ENCODE data around the gene TARS1. TPM values are rescaled to one million over a fixed set of nuclear protein-coding genes. Genes with fewer than 3 reads are reported as not detected.

The TARS1 gene
- total and polyA plus RNA-seq, 11 donors = 58.1 to 91.0 (median 71.9) TPM

DNA sequence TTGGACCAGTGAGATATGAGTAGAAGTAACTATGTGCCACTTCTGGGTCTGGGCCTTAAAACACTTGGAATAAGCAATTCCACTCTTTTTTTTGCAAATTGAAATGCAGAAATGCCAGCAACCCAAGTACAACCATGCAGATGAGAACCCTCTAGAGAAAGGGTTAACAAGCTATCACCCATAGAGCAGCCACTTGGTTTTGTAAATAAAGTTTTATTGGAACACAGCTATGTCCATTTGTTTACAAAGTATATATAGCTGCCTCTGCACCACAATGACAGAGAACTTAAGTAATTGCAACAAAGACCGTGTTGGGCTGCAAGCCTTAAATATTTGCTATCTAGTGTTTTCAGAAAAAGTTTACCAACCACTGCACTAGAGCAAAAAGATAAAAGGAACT, 9.8 kb upstream of the TARS1 start:
- intact Hi-C loops (cut with DNase I) = loop anchor here in 6 of 10 donors (10.0 kb wide), 3 partner anchors 504 to 544 kb away; partner anchors contain the start of gene RXFP3 (in 4 of the 6)
- Histone ChIP-seq H3K36me3 (no peaks in the 10 kb centered on the region), H3K4me3 (no peak overlapping the region), H3K27ac (no peak overlapping the region), H3K9me3 (peaks cover 0 to 9% (median 0%) of the 10 kb centered on the region in 12 donors), H3K4me1 (peaks cover 0 to 5% (median 0%) of the 10 kb centered on the region in 12 donors), H3K27me3 (no peaks in the 10 kb centered on the region)
- 91 to 100% (median 94%) methylated on average over 1 of the region's 1 CpG for WGBS, 4 donors
- no peak for DNase-seq
- no peak for TF ChIP-seq POLR2A (IDR thresholded peaks at IDR 0.05)
- TF ChIP-seq, protein P1, sequence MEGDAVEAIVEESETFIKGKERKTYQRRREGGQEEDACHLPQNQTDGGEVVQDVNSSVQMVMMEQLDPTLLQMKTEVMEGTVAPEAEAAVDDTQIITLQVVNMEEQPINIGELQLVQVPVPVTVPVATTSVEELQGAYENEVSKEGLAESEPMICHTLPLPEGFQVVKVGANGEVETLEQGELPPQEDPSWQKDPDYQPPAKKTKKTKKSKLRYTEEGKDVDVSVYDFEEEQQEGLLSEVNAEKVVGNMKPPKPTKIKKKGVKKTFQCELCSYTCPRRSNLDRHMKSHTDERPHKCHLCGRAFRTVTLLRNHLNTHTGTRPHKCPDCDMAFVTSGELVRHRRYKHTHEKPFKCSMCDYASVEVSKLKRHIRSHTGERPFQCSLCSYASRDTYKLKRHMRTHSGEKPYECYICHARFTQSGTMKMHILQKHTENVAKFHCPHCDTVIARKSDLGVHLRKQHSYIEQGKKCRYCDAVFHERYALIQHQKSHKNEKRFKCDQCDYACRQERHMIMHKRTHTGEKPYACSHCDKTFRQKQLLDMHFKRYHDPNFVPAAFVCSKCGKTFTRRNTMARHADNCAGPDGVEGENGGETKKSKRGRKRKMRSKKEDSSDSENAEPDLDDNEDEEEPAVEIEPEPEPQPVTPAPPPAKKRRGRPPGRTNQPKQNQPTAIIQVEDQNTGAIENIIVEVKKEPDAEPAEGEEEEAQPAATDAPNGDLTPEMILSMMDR (IDR thresholded peaks at IDR 0.05) = no peak
- no peak for ATAC-seq

DNA sequence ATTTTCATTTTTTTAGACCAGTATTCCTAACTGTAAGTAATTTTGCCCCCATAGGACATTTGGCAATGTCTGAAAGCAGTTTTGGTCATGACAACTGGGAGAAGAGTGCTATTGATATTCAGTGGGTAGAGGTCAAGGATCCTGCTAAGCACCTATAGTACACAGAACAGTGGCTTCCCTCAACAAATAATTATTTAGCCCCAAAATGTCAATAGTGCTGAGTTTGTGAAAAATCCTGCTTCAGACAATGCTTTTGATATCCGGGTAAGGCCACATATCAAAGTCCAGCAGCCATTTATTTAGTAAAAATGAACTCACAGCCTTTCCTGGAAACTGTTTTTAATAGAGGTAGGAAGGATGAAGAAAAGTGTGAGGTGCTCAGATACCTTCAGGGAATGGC, 8.1 kb upstream of the TARS1 start:
- DNase-seq (no peak), ATAC-seq (no peak)
- intact Hi-C loops (cut with DNase I) = loop anchor here in 6 of 10 donors (10.0 kb wide), 3 partner anchors 502 to 542 kb away; partner anchors contain the start of gene RXFP3 (in 4 of the 6)
- WGBS, 4 donors = 91 to 100% (median 92%) methylated on average over 1 of the region's 1 CpG
- Histone ChIP-seq H3K27ac (no peak overlapping the region), H3K36me3 (no peaks in the 10 kb centered on the region), H3K27me3 (no peaks in the 10 kb centered on the region), H3K4me1 (peaks cover 0 to 6% (median 0%) of the 10 kb centered on the region in 12 donors), H3K4me3 (no peak overlapping the region), H3K9me3 (peaks cover 0 to 9% (median 0%) of the 10 kb centered on the region in 12 donors)
- TF ChIP-seq POLR2A (IDR thresholded peaks at IDR 0.05) = no peak
- TF ChIP-seq, protein P1 (IDR thresholded peaks at IDR 0.05) = no peak

DNA sequence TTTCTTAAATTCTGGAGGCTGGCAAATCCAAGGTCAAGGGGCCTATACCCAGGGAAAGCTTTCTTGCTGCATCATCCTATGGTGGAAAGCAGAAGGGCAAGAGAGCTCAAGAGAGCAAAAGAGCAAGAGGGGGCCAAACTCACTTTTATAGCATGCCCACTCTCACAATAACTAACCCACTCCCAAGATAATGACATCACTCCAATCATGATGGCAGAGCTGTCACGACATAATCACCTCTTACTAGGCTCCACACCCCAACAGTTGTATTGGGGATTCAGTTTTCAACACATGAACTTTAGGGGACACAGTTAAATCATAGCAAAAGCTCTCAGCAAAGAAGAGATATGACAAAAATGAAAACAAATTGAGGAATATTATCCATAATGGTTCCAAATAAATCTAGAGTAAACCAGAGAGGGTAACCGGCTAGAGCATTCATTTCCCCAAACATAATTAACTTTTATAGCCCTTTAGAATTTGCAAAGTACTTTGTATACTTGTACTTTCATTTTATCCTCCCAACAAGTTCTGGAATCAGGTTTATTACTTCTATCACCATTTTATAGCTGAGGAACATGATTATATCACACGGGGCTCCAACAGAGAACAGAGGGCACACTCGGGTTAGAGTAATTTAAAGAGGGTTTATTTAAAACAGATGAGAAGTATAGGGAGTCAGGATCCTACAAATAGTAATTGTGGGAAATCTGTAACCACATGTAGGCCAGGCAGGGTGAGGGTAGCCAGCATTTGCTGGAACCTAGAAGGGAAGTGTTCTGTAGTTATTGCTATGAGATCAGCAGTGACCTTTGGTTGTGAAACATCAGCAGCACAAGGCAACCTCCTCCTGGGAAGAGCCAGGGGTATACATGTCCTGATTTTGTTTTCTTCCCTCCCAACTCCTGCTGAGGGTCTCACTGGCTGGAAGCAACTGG, 7.2 kb upstream of the TARS1 start:
- ATAC-seq = no peak
- no peak overlapping the region for H3K27ac ChIP-seq
- intact Hi-C loops (cut with DNase I) = loop anchor here in 7 of 10 donors (2.0 to 10.0 kb wide), 4 partner anchors 501 to 541 kb away; partner anchors contain the start of gene RXFP3 (in 4 of the 7)

More for the DNA sequence above, 7.2 kb upstream of the TARS1 start:
- TF ChIP-seq, protein P1 (IDR thresholded peaks at IDR 0.05) = no peak
- no peak for TF ChIP-seq POLR2A (IDR thresholded peaks at IDR 0.05)
- Histone ChIP-seq H3K27me3 (no peaks in the 10 kb centered on the region), H3K4me3 (no peak overlapping the region), H3K36me3 (no peaks in the 10 kb centered on the region), H3K4me1 (peaks cover 0 to 6% (median 0%) of the 10 kb centered on the region in 12 donors), H3K9me3 (peaks cover 0 to 9% (median 0%) of the 10 kb centered on the region in 12 donors)
- WGBS, 4 donors = 71 to 85% (median 74%) methylated on average over 4 of the region's 4 CpGs
- no peak for DNase-seq
